ENCODE measurements around the gene RUNDC3A. TPM values are rescaled to one million over a fixed set of nuclear protein-coding genes. Genes with fewer than 3 reads are reported as not detected.

Gene RUNDC3A
- total and polyA plus RNA-seq, 2 of the 13 experiments (the other 11 are each of a cell fraction or from before 2014, with no cell fraction given), result 0.25 TPM; not detected in 1

- TF ChIP-seq ATF7-NPFF (CRISPR knock-in tag; IDR thresholded peaks at IDR 0.05; ENCODE audit: low read depth) (peak; percentile 61; the same call in 1 of the 2 replicates), RERE (CRISPR knock-in tag; IDR thresholded peaks at IDR 0.05; ENCODE audit: low read depth) (no peak), IRF2 (CRISPR knock-in tag; IDR thresholded peaks at IDR 0.05) (no peak), ZNF260 (CRISPR knock-in tag; IDR thresholded peaks at IDR 0.05; ENCODE audit: borderline replicate concordance, low read depth) (no peak), ZNF232 (CRISPR knock-in tag; IDR thresholded peaks at IDR 0.05; ENCODE audit: borderline replicate concordance) (no peak), ZNF720 (CRISPR knock-in tag; IDR thresholded peaks at IDR 0.05) (no peak), PRDM10 (CRISPR knock-in tag; IDR thresholded peaks at IDR 0.05; ENCODE audit: low read depth) (peak; percentile 91), SMAD3 (CRISPR knock-in tag; IDR thresholded peaks at IDR 0.05) (peak; percentile 86), ATM (IDR thresholded peaks at IDR 0.05; ENCODE audit: borderline replicate concordance) (no peak), ZNF367 (CRISPR knock-in tag; IDR thresholded peaks at IDR 0.05; ENCODE audit: borderline replicate concordance) (no peak), HMG20B (CRISPR knock-in tag; conservative IDR thresholded peaks at IDR 0.05) (no peak), IKZF4 (CRISPR knock-in tag; IDR thresholded peaks at IDR 0.05; ENCODE audit: borderline replicate concordance, low read depth, not compliant biosample characterization) (no peak), ZNF605 (CRISPR knock-in tag; IDR thresholded peaks at IDR 0.05) (no peak), GRHL1 (CRISPR knock-in tag; conservative IDR thresholded peaks at IDR 0.05) (no peak), ZBTB3 (CRISPR knock-in tag; IDR thresholded peaks at IDR 0.05; ENCODE audit: borderline replicate concordance, low read depth) (no peak), HNRNPH1 (optimal IDR thresholded peaks at IDR 0.05; ENCODE audit: low read depth, low read length) (no peak), SMC3 (IDR thresholded peaks at IDR 0.05; ENCODE audit: low read length) (no peak), POLR2A (IDR thresholded peaks at IDR 0.05; ENCODE audit: insufficient read depth in 1 of 2, low read depth in 2 of 2, low read length in 2 of 2) (no peak)
Observed at GRCh38 chr17:44326861-44327444, 18.6 kb downstream of the RUNDC3A start (continued).
